NCI-H226 (cell line): ENCODE measurements around the gene PTPN14.

Source experiments
- DNase-seq: peaks from one replicate; pipeline ENCODE4 v3.0.0-alpha.2; 2015

PTPN14 gene

GRCh38 chr1:214324896-214325800 is 226.3 kb downstream of the PTPN14 start:
- DNase-seq: no peak

- no peak for DNase-seq
These were observed 229.5 kb downstream of the PTPN14 start for GRCh38 chr1:214321705-214322453.

GRCh38 chr1:214319938-214320337 is 231.5 kb downstream of the PTPN14 start:
- no peak for DNase-seq

GRCh38 chr1:214318956-214319736 is 232.3 kb downstream of the PTPN14 start:
- no peak for DNase-seq

- no peak for DNase-seq
These were observed 233.0 kb downstream of the PTPN14 start for GRCh38 chr1:214318356-214318755.

GRCh38 chr1:214317734-214318133 is 233.7 kb downstream of the PTPN14 start:
- no peak for DNase-seq

GRCh38 chr1:214317300-214317699 is 234.1 kb downstream of the PTPN14 start:
- DNase-seq: no peak

GRCh38 chr1:214316593-214316992 is 234.8 kb downstream of the PTPN14 start:
- no peak for DNase-seq

- DNase-seq: no peak
These were observed 237.1 kb downstream of the PTPN14 start for GRCh38 chr1:214314178-214314843.

GRCh38 chr1:214312530-214313051 is 238.8 kb downstream of the PTPN14 start:
- DNase-seq: no peak

- no peak for DNase-seq
These were observed 240.4 kb downstream of the PTPN14 start for GRCh38 chr1:214310777-214311690.

GRCh38 chr1:214310010-214310409 is 241.4 kb downstream of the PTPN14 start:
- no peak for DNase-seq

GRCh38 chr1:214306269-214306668 is 245.1 kb downstream of the PTPN14 start:
- DNase-seq: no peak

GRCh38 chr1:214305164-214305751 is 246.1 kb downstream of the PTPN14 start:
- no peak for DNase-seq

GRCh38 chr1:214303141-214303930 is 248.1 kb downstream of the PTPN14 start:
- no peak for DNase-seq

GRCh38 chr1:214301526-214301925 is 249.9 kb downstream of the PTPN14 start:
- no peak for DNase-seq

- no peak for DNase-seq
These were observed 251.1 kb downstream of the PTPN14 start for GRCh38 chr1:214300149-214300780.
